Common myeloid progenitor, CD34-positive (primary cell): ENCODE data around the gene GJB2. TPM values are rescaled to one million over a fixed set of nuclear protein-coding genes. Genes with fewer than 3 reads are reported as not detected.

Experiments used
- CTCF ChIA-PET: fragments of 350-600 bp; sonication (Branson Sonifier 250); formaldehyde crosslinking; loops from one replicate; lab custom pipeline; 2021; ENCODE audit warnings: antibody characterized with exemption; lab: Charles Lee
- POLR2A ChIA-PET: fragments of 350-600 bp; sonication (Branson Sonifier 250); formaldehyde crosslinking; loops from one replicate; lab custom pipeline; 2021; ENCODE audit warnings: antibody characterized with exemption; lab: Charles Lee
- DNase-seq, 3 donors: peaks; one replicate each; pipeline versions ENCODE4 v3.0.0 to v3.0.0-alpha.2; 2013
- H3K27ac ChIP-seq, 2 experiments: 1 replicate in 1 of 2; 2 replicates in 1 of 2; pipeline ENCODE4 v1.7.0; 2013; ENCODE audit warnings: inconsistent platforms in 2 of 2, low read length in 2 of 2, mild to moderate bottlenecking in 2 of 2, low read depth in 1 of 2, moderate library complexity in 1 of 2; ENCODE audit not compliant: severe bottlenecking in 2 of 2, insufficient read depth in 1 of 2, poor library complexity in 1 of 2
- H3K27me3 ChIP-seq, 5 experiments: replicated peaks in 2 of 5; 1 replicate in 3 of 5; 2 replicates in 2 of 5; pipeline versions ENCODE4 v1.6.1 to v1.7.0; 2013; ENCODE audit warnings: low read length in 4 of 5, mild to moderate bottlenecking in 2 of 5, moderate library complexity in 2 of 5, inconsistent platforms in 1 of 5; ENCODE audit not compliant: insufficient read depth in 5 of 5, control insufficient read depth in 4 of 5
- H3K36me3 ChIP-seq, 4 experiments: 1 replicate in 2 of 4; 2 replicates in 2 of 4; pipeline versions ENCODE4 v1.6.1 to v1.7.0; 2013; ENCODE audit warnings: low read length in 3 of 4, control low read depth in 1 of 4, mild to moderate bottlenecking in 1 of 4; ENCODE audit not compliant: control insufficient read depth in 4 of 4, insufficient read depth in 4 of 4
- H3K4me1 ChIP-seq, 4 experiments: 1 replicate in 3 of 4; 2 replicates in 1 of 4; pipeline versions ENCODE4 v1.6.1 to v1.7.1; 2013; ENCODE audit warnings: low read length in 3 of 4, mild to moderate bottlenecking in 3 of 4, control low read depth in 1 of 4, inconsistent platforms in 1 of 4, moderate library complexity in 1 of 4; ENCODE audit not compliant: control insufficient read depth in 4 of 4, insufficient read depth in 4 of 4; ENCODE audit errors: control extremely low read depth in 1 of 4
- H3K4me3 ChIP-seq, 7 experiments: 1 replicate in 4 of 7; 2 replicates in 3 of 7; pipeline versions ENCODE4 v1.5.1 to v1.7.0; 2013; ENCODE audit warnings: mild to moderate bottlenecking in 7 of 7, low read length in 6 of 7, moderate library complexity in 6 of 7, inconsistent platforms in 2 of 7, low read depth in 2 of 7, control low read depth in 1 of 7; ENCODE audit not compliant: insufficient read depth in 4 of 7, control insufficient read depth in 1 of 7; ENCODE audit errors: extremely low read depth in 1 of 7
- H3K9me3 ChIP-seq, 5 experiments: 1 replicate in 4 of 5; 2 replicates in 1 of 5; pipeline versions ENCODE4 v1.6.1 to v1.7.1; 2013; ENCODE audit warnings: low read length in 4 of 5, mild to moderate bottlenecking in 2 of 5, inconsistent platforms in 1 of 5, low read depth in 1 of 5, moderate library complexity in 1 of 5; ENCODE audit not compliant: control insufficient read depth in 4 of 5, insufficient read depth in 2 of 5; ENCODE audit errors: control extremely low read depth in 1 of 5
- WGBS: methylation state at CpG from one replicate; pipeline ENCODE4 v1.1.5; 2013; ENCODE audit not compliant: insufficient coverage; 5-methylcytosine and 5-hydroxymethylcytosine counted together
- polyA plus RNA-seq: library from polyadenylated mRNA; unstranded; fragments of 120-200 nt; gene quantifications from one replicate; pipeline ENCODE4 v1.2.1, GENCODE V29; 2013

Gene GJB2
- polyA plus RNA-seq = 0.11 TPM

DNA sequence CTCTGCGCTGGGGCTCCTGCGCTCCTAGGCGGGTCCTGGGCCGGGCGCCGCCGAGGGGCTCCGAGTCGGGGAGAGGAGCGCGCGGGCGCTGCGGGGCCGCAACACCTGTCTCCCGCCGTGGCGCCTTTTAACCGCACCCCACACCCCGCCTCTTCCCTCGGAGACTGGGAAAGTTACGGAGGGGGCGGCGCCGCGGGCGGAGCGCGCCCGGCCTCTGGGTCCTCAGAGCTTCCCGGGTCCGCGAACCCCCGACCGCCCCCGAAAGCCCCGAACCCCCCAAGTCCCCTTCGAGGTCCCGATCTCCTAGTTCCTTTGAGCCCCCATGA, at the start of gene GJB2:
TSS of gene GJB2 (minus strand) at position 103 of the 326 bp plus-strand sequence. CDS start 3,357 bp downstream, outside the sequence.
- no peak within 1 kb of the TSS for H3K27ac ChIP-seq
- peaks cover 0 to 3% (median 0%) of the 10 kb centered on the region in 5 experiments for H3K9me3 ChIP-seq
- H3K27me3 ChIP-seq = peaks cover 20 to 81% (median 39%) of the 10 kb centered on the region in 5 experiments
- H3K4me1 ChIP-seq = peaks cover 2 to 34% (median 26%) of the 10 kb centered on the region in 4 experiments
- H3K4me3 ChIP-seq = peak within 1 kb of the TSS; percentile 33 to 74 (median 60)
- ChIA-PET CTCF (interaction anchor here (2.1 to 2.6 kb wide), 2 partner anchors 10 to 17 kb away, joined by 9 to 10 read pairs; no protein-coding TSS in a partner anchor), POLR2A (no interaction called here)
- peak in 2 of 3 donors; percentile 24 to 36 for DNase-seq
- H3K36me3 ChIP-seq = no peaks in the 10 kb centered on the region
- WGBS = 0% methylated on average over 17 of the region's 39 CpGs

GRCh38 chr13:20241593-20241992, 48.9 kb upstream of the GJB2 start:
- Histone ChIP-seq H3K27ac (no peak overlapping the region), H3K9me3 (no peaks in the 10 kb centered on the region), H3K27me3 (peaks cover 0 to 12% (median 3%) of the 10 kb centered on the region in 5 experiments), H3K4me1 (no peaks in the 10 kb centered on the region), H3K4me3 (no peak overlapping the region), H3K36me3 (no peaks in the 10 kb centered on the region)
- POLR2A ChIA-PET = no interaction called here
- CTCF ChIA-PET = no interaction called here
- 100% methylated on average over 1 of the region's 2 CpGs for WGBS
- no peak for DNase-seq

- no peaks in the 10 kb centered on the region for H3K4me1 ChIP-seq
- ChIA-PET CTCF (no interaction called here), POLR2A (no interaction called here)
- 95% methylated on average over 4 of the region's 6 CpGs for WGBS
- H3K36me3 ChIP-seq = no peaks in the 10 kb centered on the region
- H3K27me3 ChIP-seq = peaks cover 0 to 24% (median 6%) of the 10 kb centered on the region in 5 experiments
- no peak overlapping the region for H3K4me3 ChIP-seq
- DNase-seq = no peak
- no peak overlapping the region for H3K27ac ChIP-seq
- no peaks in the 10 kb centered on the region for H3K9me3 ChIP-seq
These were observed 47.0 kb upstream of the GJB2 start for GRCh38 chr13:20239748-20240147.

GRCh38 chr13:20232556-20233277, 40.0 kb upstream of the GJB2 start:
- H3K36me3 ChIP-seq = no peaks in the 10 kb centered on the region
- DNase-seq = no peak
- H3K4me1 ChIP-seq = peaks cover 0 to 18% (median 15%) of the 10 kb centered on the region in 4 experiments
- H3K27ac ChIP-seq = no peak overlapping the region
- peak overlapping the region in 5 of 7 experiments; percentile 13 to 69 (median 57) for H3K4me3 ChIP-seq
- WGBS = 36% methylated on average over 18 of the region's 25 CpGs
- peaks cover 0 to 2% (median 0%) of the 10 kb centered on the region in 5 experiments for H3K9me3 ChIP-seq
- H3K27me3 ChIP-seq = peaks cover 0 to 72% (median 30%) of the 10 kb centered on the region in 5 experiments
- CTCF ChIA-PET = no interaction called here
- POLR2A ChIA-PET = no interaction called here

DNA sequence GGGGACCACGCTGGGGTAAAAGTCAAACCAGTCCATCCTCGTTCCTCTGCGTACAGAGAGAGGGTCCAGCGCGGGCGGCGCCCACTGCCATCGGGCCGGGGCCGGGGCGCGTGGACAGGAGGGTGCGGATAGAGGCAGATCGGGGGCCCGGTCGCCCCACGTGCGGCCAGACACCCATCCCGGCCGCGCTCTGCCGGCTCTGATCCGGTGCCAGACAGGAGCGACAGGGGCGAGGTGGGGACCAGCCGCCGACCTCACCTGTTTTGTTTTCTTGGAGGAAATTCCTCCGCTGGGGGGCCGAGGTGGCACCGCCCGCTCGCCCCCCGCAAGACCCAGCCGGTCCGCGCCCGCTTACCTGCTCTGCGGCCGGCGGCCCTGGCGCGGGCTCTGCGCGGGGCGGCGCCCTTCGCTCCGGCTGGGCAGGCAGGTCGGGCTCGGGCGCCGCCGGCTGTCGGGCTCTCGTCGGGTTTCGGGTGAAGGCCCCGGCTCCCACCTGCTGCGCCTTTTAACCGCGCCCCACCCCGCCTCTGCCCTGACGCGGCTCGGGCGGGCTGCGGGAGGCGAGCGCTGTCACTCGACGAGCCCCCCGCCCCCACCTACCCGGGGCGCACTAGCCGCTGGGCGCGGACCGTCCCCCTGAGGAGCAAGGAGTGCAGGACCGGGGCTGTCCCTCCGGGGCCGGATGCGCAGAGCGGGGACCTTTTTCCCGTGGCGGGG, 39.3 kb upstream of the GJB2 start, which contains the start of gene GJB6:
TSS of gene GJB6 (minus strand) at position 481 of the 717 bp plus-strand sequence. CDS start 8,839 bp downstream, outside the sequence.
- peaks cover 0 to 2% (median 0%) of the 10 kb centered on the region in 5 experiments for H3K9me3 ChIP-seq
- under 1% methylated on average over 66 of the region's 85 CpGs for WGBS
- peaks cover 0 to 75% (median 32%) of the 10 kb centered on the region in 5 experiments for H3K27me3 ChIP-seq
- no peak within 1 kb of the TSS for H3K27ac ChIP-seq
- POLR2A ChIA-PET = no interaction called here
- peak in 2 of 3 donors; percentile 52 to 62 for DNase-seq
- CTCF ChIA-PET = no interaction called here
- H3K4me3 ChIP-seq = peak within 1 kb of the TSS; percentile 13 to 69 (median 35)
- H3K4me1 ChIP-seq = peaks cover 0 to 18% (median 15%) of the 10 kb centered on the region in 4 experiments
- no peaks in the 10 kb centered on the region for H3K36me3 ChIP-seq

DNA sequence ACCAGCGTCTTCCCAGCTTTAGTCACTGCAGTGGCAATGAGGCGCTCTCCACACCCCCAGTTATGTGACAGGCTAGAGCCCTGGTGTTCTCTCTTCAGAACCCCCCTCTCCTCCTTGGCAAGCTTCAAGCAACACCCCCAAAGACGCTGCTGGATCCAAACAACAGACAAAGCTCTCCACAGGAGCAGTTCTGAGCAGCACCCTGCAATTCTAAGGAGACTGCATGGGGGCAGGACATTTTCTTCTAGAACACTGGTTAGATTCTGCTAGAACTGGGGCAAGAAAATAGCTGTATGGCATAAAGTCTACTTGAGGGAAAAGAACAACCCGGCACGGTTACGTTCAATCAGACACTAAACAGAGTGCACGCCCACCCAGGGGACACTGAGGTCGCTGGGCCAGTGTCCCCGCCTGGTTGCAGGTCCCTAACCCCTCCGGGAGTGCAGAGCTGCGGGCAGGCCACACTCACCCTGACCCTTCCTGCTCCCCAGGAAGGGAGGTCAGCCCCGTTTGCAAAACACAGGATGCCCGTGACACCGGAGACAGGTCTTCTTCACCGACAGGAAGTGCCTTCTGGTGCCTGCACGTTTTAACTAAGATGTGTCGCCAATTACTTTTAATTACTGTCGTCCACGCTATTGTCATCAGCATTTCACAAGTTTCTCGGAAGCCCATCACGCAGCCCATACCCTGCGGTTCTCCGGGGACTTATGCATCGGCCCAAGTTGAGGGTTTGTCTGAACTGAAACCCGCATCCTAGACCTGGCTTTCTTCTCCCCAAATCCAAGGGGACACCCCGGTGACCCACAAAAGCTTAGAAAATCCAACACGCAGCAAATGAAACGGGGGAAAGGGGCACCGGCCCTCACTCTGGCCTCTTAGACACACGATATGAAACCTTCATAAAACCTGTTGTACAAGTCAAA, 38.4 kb upstream of the GJB2 start:
- peak overlapping the region in 5 of 7 experiments; percentile 13 to 69 (median 57) for H3K4me3 ChIP-seq

More for the DNA sequence above, 38.4 kb upstream of the GJB2 start:
- no peak overlapping the region for H3K27ac ChIP-seq
- peaks cover 0 to 2% (median 0%) of the 10 kb centered on the region in 5 experiments for H3K9me3 ChIP-seq
- DNase-seq = peak in 2 of 3 donors; percentile 35 to 44
- peaks cover 0 to 18% (median 15%) of the 10 kb centered on the region in 4 experiments for H3K4me1 ChIP-seq
- ChIA-PET CTCF (no interaction called here), POLR2A (no interaction called here)
- 20% methylated on average over 29 of the region's 30 CpGs for WGBS
- no peaks in the 10 kb centered on the region for H3K36me3 ChIP-seq
- peaks cover 0 to 80% (median 36%) of the 10 kb centered on the region in 5 experiments for H3K27me3 ChIP-seq
